Activated CD4-positive, alpha-beta T cell treated with anti-CD3 and anti-CD28 coated beads, Interleukin-2, amount 50 U/mL, for 48 hours (primary cell): Measurements from ENCODE around the gene KLHL42.
"Not testable (repeated sequence)": the region's sequence is repeated elsewhere in the genome, so short reads cannot be mapped to it uniquely, and the experiment has no call there.

ENCODE experiments used
- DNase-seq, 2 experiments: peaks; one replicate each; pipeline ENCODE4 v3.0.0-alpha.2; 2020

Gene KLHL42

GRCh38 chr12:27779920-27780611 is at the start of gene KLHL42, which contains the start of gene MANSC4:
KLHL42 (plus strand) TSS chr12:27780233; CDS start chr12:27780331, 98 bp downstream.
MANSC4 (minus strand) TSS chr12:27780236; CDS start chr12:27771276, 8,960 bp downstream.
- DNase-seq, result peak; percentile 61 to 70

- DNase-seq, result no peak
Observed at GRCh38 chr12:27732281-27732680, 47.8 kb upstream of the KLHL42 start.

GRCh38 chr12:27733052-27733656 is 46.9 kb upstream of the KLHL42 start:
- DNase-seq, result peak; percentile 16 to 32

GRCh38 chr12:27733791-27734190 is 46.2 kb upstream of the KLHL42 start:
- no peak for DNase-seq

- DNase-seq, result not testable (repeated sequence)
Observed at GRCh38 chr12:27734321-27734720, 45.7 kb upstream of the KLHL42 start.

GRCh38 chr12:27743601-27744000 is 36.4 kb upstream of the KLHL42 start:
- DNase-seq, result no peak

GRCh38 chr12:27745734-27746133 is 34.3 kb upstream of the KLHL42 start:
- not testable (repeated sequence) for DNase-seq

GRCh38 chr12:27747111-27747820 is 32.8 kb upstream of the KLHL42 start:
- DNase-seq, result no peak

- no peak for DNase-seq
Observed at GRCh38 chr12:27751386-27752047, 28.5 kb upstream of the KLHL42 start.

- DNase-seq, result no peak
Observed at GRCh38 chr12:27754795-27755194, 25.2 kb upstream of the KLHL42 start.

- no peak for DNase-seq
Observed at GRCh38 chr12:27756670-27757195, 23.3 kb upstream of the KLHL42 start.

- no peak for DNase-seq
Observed at GRCh38 chr12:27762757-27763156, 17.3 kb upstream of the KLHL42 start.

- no peak for DNase-seq
Observed at GRCh38 chr12:27766587-27766986, 13.4 kb upstream of the KLHL42 start.

GRCh38 chr12:27769142-27769673 is 10.8 kb upstream of the KLHL42 start:
- no peak for DNase-seq

GRCh38 chr12:27771481-27772327 is 8.3 kb upstream of the KLHL42 start:
- DNase-seq, result no peak

- DNase-seq, result no peak
Observed at GRCh38 chr12:27772328-27773049, 7.5 kb upstream of the KLHL42 start.

GRCh38 chr12:27777141-27777540 is 2.9 kb upstream of the KLHL42 start:
- no peak for DNase-seq

GRCh38 chr12:27778206-27778605 is 1.8 kb upstream of the KLHL42 start:
- DNase-seq, result no peak

GRCh38 chr12:27779416-27779919 is 565 bp upstream of the KLHL42 start:
- DNase-seq, result peak; percentile 11 to 36

- no peak for DNase-seq
Observed at GRCh38 chr12:27780612-27781408, 777 bp downstream of the KLHL42 start.
